ENCODE measurements around the gene ATP9A. TPM values are rescaled to one million over a fixed set of nuclear protein-coding genes. Genes with fewer than 3 reads are reported as not detected.

Gene ATP9A
- polyA plus RNA-seq, 3 donors: 0.04 TPM; not detected in 2

DNA sequence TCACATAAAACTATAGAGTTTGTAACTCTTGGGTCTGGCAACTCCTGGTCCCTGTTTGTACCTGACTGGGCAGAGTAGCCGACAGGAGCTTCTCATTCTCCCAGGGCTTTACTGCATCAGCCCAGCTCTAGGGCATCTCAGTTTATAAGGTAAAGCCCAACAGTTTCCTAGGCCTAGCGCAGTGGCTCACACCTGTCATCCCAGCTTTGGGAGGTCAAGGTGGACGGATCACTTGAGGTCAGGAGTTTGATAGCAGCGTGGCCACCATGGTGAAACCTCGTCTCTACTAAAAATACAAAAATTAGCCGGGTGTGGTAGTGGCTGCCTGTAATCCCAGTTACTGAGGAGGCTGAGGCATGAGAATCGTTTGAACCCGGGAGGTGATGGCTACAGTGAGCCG is 47.8 kb downstream of the ATP9A start:
- H3K4me2 ChIP-seq (replicated peaks; ENCODE audit: extremely low read depth, low read length, poor library complexity, severe bottlenecking): no peak overlapping the region
- no peak overlapping the region for H3K9ac ChIP-seq (ENCODE audit: insufficient read depth, low read length, poor library complexity, severe bottlenecking)
- H3K9me3 ChIP-seq (replicated peaks in 1 of 2; ENCODE audit: control insufficient read depth in 1 of 2, insufficient read depth in 1 of 2, low read length in 2 of 2): no peaks in the 10 kb centered on the region
- H2AFZ ChIP-seq (ENCODE audit: insufficient read depth, low read depth, low read length, poor library complexity, severe bottlenecking): no peak overlapping the region
- H3K79me2 ChIP-seq (ENCODE audit: insufficient read depth, low read length): no peaks in the 10 kb centered on the region
- Mint-ChIP-seq H3K4me1 (no peaks in the 10 kb centered on the region), H3K27ac (no peak overlapping the region), H3K27me3 (ENCODE audit: low read depth in 3 of 3) (peaks cover 0 to 2% (median 1%) of the 10 kb centered on the region in 3 donors), H3K36me3 (no peaks in the 10 kb centered on the region), H3K4me3 (no peak overlapping the region), H3K9me3 (no peaks in the 10 kb centered on the region)
- intact Hi-C loops (cut with micrococcal nuclease): no loop called here
- TF ChIP-seq, protein P1, sequence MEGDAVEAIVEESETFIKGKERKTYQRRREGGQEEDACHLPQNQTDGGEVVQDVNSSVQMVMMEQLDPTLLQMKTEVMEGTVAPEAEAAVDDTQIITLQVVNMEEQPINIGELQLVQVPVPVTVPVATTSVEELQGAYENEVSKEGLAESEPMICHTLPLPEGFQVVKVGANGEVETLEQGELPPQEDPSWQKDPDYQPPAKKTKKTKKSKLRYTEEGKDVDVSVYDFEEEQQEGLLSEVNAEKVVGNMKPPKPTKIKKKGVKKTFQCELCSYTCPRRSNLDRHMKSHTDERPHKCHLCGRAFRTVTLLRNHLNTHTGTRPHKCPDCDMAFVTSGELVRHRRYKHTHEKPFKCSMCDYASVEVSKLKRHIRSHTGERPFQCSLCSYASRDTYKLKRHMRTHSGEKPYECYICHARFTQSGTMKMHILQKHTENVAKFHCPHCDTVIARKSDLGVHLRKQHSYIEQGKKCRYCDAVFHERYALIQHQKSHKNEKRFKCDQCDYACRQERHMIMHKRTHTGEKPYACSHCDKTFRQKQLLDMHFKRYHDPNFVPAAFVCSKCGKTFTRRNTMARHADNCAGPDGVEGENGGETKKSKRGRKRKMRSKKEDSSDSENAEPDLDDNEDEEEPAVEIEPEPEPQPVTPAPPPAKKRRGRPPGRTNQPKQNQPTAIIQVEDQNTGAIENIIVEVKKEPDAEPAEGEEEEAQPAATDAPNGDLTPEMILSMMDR (IDR thresholded peaks at IDR 0.05): no peak
- H3K27me3 ChIP-seq (ENCODE audit: control insufficient read depth in 2 of 2, insufficient read depth in 2 of 2, low read length in 2 of 2): no peaks in the 10 kb centered on the region
- WGBS (ENCODE audit: insufficient coverage): 99% methylated on average over 7 of the region's 9 CpGs
- no peak for DNase-seq
- H3K27ac ChIP-seq (ENCODE audit: low read depth in 1 of 2, low read length in 2 of 2): no peak overlapping the region
- H4K20me1 ChIP-seq (ENCODE audit: insufficient read depth, low read length): no peaks in the 10 kb centered on the region
- H3K4me1 ChIP-seq (ENCODE audit: control insufficient read depth in 1 of 2, insufficient read depth in 2 of 2, low read length in 2 of 2): no peaks in the 10 kb centered on the region
- H3K36me3 ChIP-seq (replicated peaks in 1 of 2; ENCODE audit: control insufficient read depth in 1 of 2, insufficient read depth in 2 of 2, low read length in 2 of 2): no peaks in the 10 kb centered on the region
- H3K4me3 ChIP-seq (replicated peaks in 1 of 3; ENCODE audit: low read depth in 2 of 3, low read length in 3 of 3): no peak overlapping the region

DNA sequence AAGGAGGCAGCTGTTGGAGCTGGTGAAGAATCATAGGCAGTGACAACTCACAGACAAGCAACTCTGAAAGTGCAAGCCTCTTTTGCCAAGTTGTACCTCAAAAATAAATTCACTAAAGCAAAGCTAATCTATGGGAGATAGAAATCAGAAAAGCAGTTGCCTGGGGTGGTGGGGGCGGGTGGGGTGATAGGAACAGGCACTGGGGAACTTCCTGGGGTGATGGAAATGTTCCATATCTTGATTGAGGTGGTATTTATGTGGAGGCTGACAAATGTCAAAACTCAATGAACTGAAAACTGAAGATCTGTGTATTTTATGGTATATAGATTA is 52.4 kb downstream of the ATP9A start:
- H3K27ac ChIP-seq (ENCODE audit: low read depth in 1 of 2, low read length in 2 of 2): no peak overlapping the region
- Mint-ChIP-seq H3K27me3 (ENCODE audit: low read depth in 3 of 3) (peaks cover 0 to 1% (median 0%) of the 10 kb centered on the region in 3 donors), H3K4me1 (no peaks in the 10 kb centered on the region), H3K27ac (no peak overlapping the region), H3K36me3 (no peaks in the 10 kb centered on the region), H3K4me3 (no peak overlapping the region), H3K9me3 (no peaks in the 10 kb centered on the region)
- no peaks in the 10 kb centered on the region for H3K79me2 ChIP-seq (ENCODE audit: insufficient read depth, low read length)
- intact Hi-C loops (cut with micrococcal nuclease): no loop called here
- no peak overlapping the region for H3K9ac ChIP-seq (ENCODE audit: insufficient read depth, low read length, poor library complexity, severe bottlenecking)
- H3K4me1 ChIP-seq (ENCODE audit: control insufficient read depth in 1 of 2, insufficient read depth in 2 of 2, low read length in 2 of 2): no peaks in the 10 kb centered on the region
- H3K36me3 ChIP-seq (replicated peaks in 1 of 2; ENCODE audit: control insufficient read depth in 1 of 2, insufficient read depth in 2 of 2, low read length in 2 of 2): no peaks in the 10 kb centered on the region
- H2AFZ ChIP-seq (ENCODE audit: insufficient read depth, low read depth, low read length, poor library complexity, severe bottlenecking): no peak overlapping the region
- H3K27me3 ChIP-seq (ENCODE audit: control insufficient read depth in 2 of 2, insufficient read depth in 2 of 2, low read length in 2 of 2): no peaks in the 10 kb centered on the region
- no peak for DNase-seq
- no peaks in the 10 kb centered on the region for H4K20me1 ChIP-seq (ENCODE audit: insufficient read depth, low read length)
- no peak overlapping the region for H3K4me3 ChIP-seq (replicated peaks in 1 of 3; ENCODE audit: low read depth in 2 of 3, low read length in 3 of 3)
- TF ChIP-seq, protein P1 (IDR thresholded peaks at IDR 0.05): no peak
- no peak overlapping the region for H3K4me2 ChIP-seq (replicated peaks; ENCODE audit: extremely low read depth, low read length, poor library complexity, severe bottlenecking)
- H3K9me3 ChIP-seq (replicated peaks in 1 of 2; ENCODE audit: control insufficient read depth in 1 of 2, insufficient read depth in 1 of 2, low read length in 2 of 2): no peaks in the 10 kb centered on the region
- no CpG with 5 or more reads among the region's 1 CpG for WGBS (ENCODE audit: insufficient coverage)
